Skeletal muscle tissue (tissue), 4 donors: ENCODE measurements around the gene SPIRE1. TPM values are rescaled to one million over a fixed set of nuclear protein-coding genes. Genes with fewer than 3 reads are reported as not detected.
"Not testable (repeated sequence)": the region's sequence is repeated elsewhere in the genome, so short reads cannot be mapped to it uniquely, and the experiment has no call there.

ENCODE experiments used
- H3K27ac ChIP-seq: one replicate; pipeline ENCODE4 v1.7.0; 2013; ENCODE audit warnings: mild to moderate bottlenecking, low read depth, low read length, inconsistent platforms
- H3K27me3 ChIP-seq, 3 donors: one replicate each; pipeline ENCODE4 v1.7.0; 2013; ENCODE audit warnings: low read length in 3 of 3; ENCODE audit not compliant: control insufficient read depth in 3 of 3, insufficient read depth in 3 of 3
- H3K36me3 ChIP-seq, 3 donors: one replicate each; pipeline ENCODE4 v1.7.0; 2013; ENCODE audit warnings: low read length in 3 of 3; ENCODE audit not compliant: control insufficient read depth in 3 of 3, insufficient read depth in 3 of 3
- H3K4me1 ChIP-seq, 3 donors: one replicate each; pipeline ENCODE4 v1.7.0; 2013; ENCODE audit warnings: low read length in 3 of 3, mild to moderate bottlenecking in 3 of 3; ENCODE audit not compliant: control insufficient read depth in 3 of 3, insufficient read depth in 3 of 3
- H3K4me3 ChIP-seq, 3 donors: one replicate each; pipeline ENCODE4 v1.7.0; 2013; ENCODE audit warnings: low read length in 3 of 3
- H3K9ac ChIP-seq, 3 donors: one replicate each; pipeline ENCODE4 v1.7.0; 2013; ENCODE audit warnings: low read length in 3 of 3, mild to moderate bottlenecking in 3 of 3, moderate library complexity in 2 of 3, low read depth in 1 of 3
- H3K9me3 ChIP-seq, 3 donors: one replicate each; pipeline ENCODE4 v1.7.0; 2013; ENCODE audit warnings: low read length in 3 of 3; ENCODE audit not compliant: control insufficient read depth in 3 of 3
- total RNA-seq: library from RNA; depleted of rRNA; stranded (reverse); fragments of >200 nt; gene quantifications from one replicate; pipeline ENCODE4 v1.2.3, GENCODE V29; 2014
- donor health status: Osteomylitis.

SPIRE1 gene
- total RNA-seq, 1 donor from 2014 or later: 15.1 TPM

DNA sequence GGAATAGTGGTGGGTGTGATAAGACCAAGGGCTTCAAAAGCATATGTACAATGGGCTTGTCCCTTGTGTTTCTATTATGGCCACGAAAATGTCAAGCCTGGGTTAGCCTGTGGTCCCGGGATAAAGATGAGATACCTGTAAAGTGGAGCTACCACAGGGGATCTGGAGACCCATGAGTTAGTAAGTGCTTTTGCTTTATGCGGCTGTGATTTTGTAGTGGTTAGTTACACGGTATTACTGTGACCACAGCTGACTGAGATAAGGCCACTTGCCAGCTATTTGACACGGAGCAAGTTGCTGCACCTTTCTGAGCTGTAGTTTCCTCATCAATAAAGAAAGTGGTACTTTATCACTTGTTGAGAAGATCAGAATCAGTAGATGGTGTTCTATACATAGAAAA lies 150.9 kb downstream of the SPIRE1 start:
- Histone ChIP-seq H3K27ac (no peak overlapping the region), H3K4me1 (no peaks in the 10 kb centered on the region), H3K36me3 (peaks cover 4 to 12% (median 10%) of the 10 kb centered on the region in 3 donors), H3K9me3 (no peaks in the 10 kb centered on the region), H3K27me3 (no peaks in the 10 kb centered on the region), H3K9ac (no peak overlapping the region), H3K4me3 (no peak overlapping the region)

DNA sequence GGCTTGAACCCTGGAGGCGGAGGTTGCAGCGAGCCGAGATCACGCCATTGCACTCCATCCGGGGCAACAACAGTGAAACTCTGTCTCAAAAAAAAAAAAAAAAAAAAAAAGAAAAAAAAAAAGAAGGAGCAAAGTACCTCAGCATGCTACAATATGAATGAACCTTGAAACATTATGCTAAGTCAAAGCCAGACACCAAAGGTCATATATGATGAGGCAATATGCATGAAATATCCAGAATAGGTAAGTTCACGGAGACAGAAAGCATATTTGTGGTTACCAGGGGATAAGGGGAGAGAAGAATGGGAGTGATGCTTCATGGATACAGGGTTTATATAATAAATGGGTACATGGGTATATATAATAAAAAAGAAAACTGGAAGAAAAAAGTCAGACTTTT lies 156.9 kb downstream of the SPIRE1 start:
- no peaks in the 10 kb centered on the region for H3K4me1 ChIP-seq
- H3K27ac ChIP-seq: no peak overlapping the region
- no peak overlapping the region for H3K9ac ChIP-seq
- no peaks in the 10 kb centered on the region for H3K9me3 ChIP-seq
- H3K4me3 ChIP-seq: no peak overlapping the region
- H3K36me3 ChIP-seq: peaks cover 2 to 8% (median 5%) of the 10 kb centered on the region in 3 donors
- no peaks in the 10 kb centered on the region for H3K27me3 ChIP-seq

DNA sequence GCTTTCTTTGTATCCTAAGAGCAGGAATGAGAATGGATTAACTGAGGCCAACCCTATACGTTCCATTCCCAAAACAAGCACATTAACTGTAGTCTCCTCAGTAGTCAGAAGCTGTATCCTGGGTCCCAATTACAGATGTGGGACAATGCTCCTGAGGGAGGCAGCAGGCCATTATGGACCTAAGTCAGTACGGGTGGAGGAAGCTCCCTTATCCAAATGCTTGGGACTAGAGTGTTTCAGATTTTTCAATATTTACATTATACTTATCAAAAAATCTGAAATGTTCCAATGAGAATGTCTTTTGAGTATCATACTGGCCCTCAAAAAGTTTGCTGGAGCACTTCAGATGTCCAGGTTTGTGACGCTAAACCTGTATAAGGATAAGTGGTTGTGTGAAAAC lies 160.1 kb downstream of the SPIRE1 start:
- Histone ChIP-seq H3K36me3 (peaks cover 1 to 6% (median 1%) of the 10 kb centered on the region in 3 donors), H3K4me1 (no peaks in the 10 kb centered on the region), H3K27ac (no peak overlapping the region), H3K9me3 (no peaks in the 10 kb centered on the region), H3K9ac (no peak overlapping the region), H3K27me3 (no peaks in the 10 kb centered on the region), H3K4me3 (no peak overlapping the region)

DNA sequence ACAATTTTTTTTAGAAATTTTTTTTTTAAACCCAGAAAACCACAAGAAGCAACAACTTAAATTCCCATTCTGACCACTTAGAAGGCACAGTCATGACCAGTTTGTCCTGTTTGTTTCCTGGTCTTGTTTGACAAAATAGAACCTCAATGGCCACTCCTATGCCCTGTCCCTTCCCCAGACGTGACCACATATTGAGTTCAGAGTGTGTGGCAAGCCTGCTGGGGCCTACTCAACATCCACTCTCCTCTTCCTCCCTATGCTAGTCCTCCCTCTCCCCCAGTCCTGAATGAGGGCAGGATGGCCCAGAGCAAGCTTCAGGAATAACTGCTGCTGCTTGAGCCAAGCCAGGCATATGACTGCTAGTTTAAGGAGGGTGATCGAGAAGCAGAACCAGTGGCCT lies 160.6 kb downstream of the SPIRE1 start:
- Histone ChIP-seq H3K9ac (no peak overlapping the region), H3K27me3 (no peaks in the 10 kb centered on the region), H3K9me3 (no peaks in the 10 kb centered on the region), H3K27ac (no peak overlapping the region), H3K4me3 (no peak overlapping the region), H3K36me3 (peaks cover 3 to 7% (median 4%) of the 10 kb centered on the region in 3 donors), H3K4me1 (no peaks in the 10 kb centered on the region)

DNA sequence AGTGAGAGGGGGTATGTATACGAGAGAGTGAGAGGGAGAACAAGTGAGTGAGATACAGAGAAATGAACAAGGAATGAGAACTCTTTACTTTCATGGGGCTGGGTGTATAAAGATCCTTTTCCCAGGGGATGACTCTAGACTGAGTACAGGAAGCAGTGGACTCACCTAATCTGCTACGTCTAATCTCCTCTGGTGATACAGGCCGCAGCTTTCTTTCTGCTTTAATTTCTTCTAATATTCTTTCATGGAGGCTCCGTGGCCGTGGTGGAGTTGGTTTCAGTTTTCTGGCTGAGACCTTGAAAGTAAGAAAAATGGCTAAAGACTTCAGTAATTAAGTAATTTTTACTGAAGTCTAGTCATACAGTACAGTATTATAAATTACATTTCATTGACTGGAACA lies 165.0 kb downstream of the SPIRE1 start:
- Histone ChIP-seq H3K36me3 (peaks cover 12 to 18% (median 14%) of the 10 kb centered on the region in 3 donors), H3K27ac (no peak overlapping the region), H3K4me3 (no peak overlapping the region), H3K9ac (no peak overlapping the region), H3K4me1 (no peaks in the 10 kb centered on the region), H3K9me3 (no peaks in the 10 kb centered on the region), H3K27me3 (no peaks in the 10 kb centered on the region)

DNA sequence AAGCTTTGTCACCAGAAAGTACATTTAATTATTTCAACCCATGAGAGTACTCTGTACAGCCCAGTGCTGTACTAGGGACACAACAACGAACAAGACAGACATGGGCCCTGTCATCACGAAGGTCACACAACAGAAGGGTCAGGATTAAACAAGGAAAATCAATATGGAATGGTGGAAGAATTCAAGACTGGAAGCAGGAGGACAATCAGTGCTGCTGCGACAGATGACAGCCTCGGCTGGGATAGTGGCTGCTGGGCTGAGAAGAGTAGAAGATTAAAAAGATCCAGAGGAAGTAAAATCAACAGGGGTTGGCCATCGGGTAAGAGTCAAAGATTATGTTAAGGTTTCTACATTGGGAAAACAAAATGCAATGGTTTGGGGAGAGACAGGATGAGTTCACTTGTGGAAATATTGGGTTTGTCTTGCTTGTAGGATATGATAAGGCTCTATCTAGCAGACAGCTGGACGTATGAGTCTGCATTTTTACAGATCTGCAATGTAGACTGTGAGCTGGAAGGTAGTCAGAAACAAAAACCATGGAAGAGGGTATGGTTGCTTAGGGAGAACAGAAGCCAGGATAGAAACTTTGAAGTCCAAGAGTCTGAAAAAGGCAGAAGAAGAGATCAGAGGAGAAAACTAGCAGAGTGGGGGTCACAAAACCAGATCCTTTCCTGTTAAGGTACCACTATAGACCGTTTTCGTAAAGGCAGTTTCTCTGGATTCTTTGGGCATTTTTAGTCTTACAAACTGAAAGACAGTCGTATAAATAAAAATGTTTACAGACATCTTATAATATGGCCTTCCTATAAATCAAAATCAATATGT lies 166.1 kb downstream of the SPIRE1 start:
- H3K4me3 ChIP-seq: no peak overlapping the region
- H3K36me3 ChIP-seq: peaks cover 12 to 18% (median 14%) of the 10 kb centered on the region in 3 donors
- H3K27ac ChIP-seq: no peak overlapping the region
- no peaks in the 10 kb centered on the region for H3K4me1 ChIP-seq
- H3K9ac ChIP-seq: no peak overlapping the region
- H3K9me3 ChIP-seq: no peaks in the 10 kb centered on the region
- H3K27me3 ChIP-seq: no peaks in the 10 kb centered on the region

DNA sequence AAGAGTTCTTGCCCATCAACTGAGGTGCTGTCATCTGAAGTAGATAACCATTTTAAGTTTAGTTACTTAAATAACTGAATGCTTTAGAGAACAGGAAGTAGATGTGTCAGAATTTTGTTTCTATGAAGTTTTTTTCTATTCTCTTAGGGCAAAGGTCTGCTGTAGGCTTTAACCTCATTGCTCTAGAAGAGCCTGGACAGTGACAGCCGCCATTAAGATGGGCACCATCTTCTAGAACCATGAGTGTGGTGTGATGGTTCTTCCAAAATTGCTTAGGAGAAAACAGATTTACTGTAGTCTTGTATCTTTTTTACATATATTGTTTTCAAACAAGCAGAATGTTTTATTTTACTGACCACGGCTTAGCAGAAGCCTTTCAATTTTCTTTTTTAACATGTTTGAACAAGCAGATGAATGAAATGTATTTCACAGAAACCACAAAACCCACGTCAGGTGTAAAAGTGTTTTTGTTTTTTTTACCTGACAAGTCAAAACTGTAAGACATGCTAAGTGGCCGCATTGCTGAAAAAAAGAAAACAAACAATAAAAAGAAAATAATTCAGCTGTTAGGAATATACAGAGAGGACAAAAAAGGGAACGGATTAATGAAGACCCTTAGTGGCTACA lies 172.3 kb downstream of the SPIRE1 start:
- Histone ChIP-seq H3K36me3 (peaks cover 0 to 2% (median 0%) of the 10 kb centered on the region in 3 donors), H3K9me3 (no peaks in the 10 kb centered on the region), H3K27me3 (no peaks in the 10 kb centered on the region), H3K27ac (no peak overlapping the region), H3K4me1 (no peaks in the 10 kb centered on the region), H3K4me3 (no peak overlapping the region), H3K9ac (no peak overlapping the region)

DNA sequence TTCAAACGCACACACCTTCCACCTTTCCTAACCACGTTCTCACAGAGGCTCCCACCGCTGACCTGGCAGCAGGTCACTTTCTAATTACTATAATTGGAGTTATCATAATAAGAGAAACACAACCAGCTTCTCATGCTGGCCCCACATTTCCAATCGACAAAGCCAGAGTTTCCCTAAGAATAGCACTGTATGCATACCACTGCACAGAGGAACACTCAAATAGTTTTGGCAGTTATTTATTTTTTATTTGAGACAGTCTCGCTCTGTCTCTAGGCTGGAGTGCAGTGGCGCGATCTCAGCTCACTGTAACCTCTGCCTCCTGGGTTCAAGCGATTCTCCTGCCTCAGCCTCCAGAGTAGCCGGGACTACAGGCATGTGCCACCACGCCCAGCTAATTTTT lies 176.0 kb downstream of the SPIRE1 start:
- not testable (repeated sequence) for H3K9me3 ChIP-seq, H3K27ac ChIP-seq
- H3K36me3 ChIP-seq: peaks cover 11 to 15% (median 11%) of the 10 kb centered on the region in 3 donors

DNA sequence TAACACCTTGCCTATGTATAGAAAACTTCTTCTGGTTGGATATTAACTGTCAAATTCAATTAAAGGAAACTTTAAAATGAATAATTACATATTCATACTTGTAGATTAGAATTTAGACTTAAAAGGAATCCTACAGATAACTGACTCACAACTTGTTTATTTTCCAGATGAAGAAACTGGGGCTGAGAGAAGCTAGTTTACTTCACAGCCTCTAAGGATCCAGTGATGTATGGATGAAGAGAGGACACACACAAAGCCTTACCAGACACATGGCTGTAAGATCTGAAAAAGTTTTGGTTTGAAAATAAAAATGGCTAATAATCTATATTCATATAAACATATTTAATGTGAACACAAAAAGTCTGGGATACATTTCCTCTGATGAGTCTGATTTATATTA lies 177.9 kb downstream of the SPIRE1 start:
- Histone ChIP-seq H3K9ac (no peak overlapping the region), H3K9me3 (no peaks in the 10 kb centered on the region), H3K27me3 (no peaks in the 10 kb centered on the region), H3K36me3 (peaks cover 11 to 16% (median 11%) of the 10 kb centered on the region in 3 donors), H3K4me3 (no peak overlapping the region), H3K4me1 (no peaks in the 10 kb centered on the region), H3K27ac (no peak overlapping the region)

More for the DNA sequence above, 176.0 kb downstream of the SPIRE1 start:
- H3K9ac ChIP-seq, H3K27me3 ChIP-seq, H3K4me1 ChIP-seq, H3K4me3 ChIP-seq: not testable (repeated sequence)

DNA sequence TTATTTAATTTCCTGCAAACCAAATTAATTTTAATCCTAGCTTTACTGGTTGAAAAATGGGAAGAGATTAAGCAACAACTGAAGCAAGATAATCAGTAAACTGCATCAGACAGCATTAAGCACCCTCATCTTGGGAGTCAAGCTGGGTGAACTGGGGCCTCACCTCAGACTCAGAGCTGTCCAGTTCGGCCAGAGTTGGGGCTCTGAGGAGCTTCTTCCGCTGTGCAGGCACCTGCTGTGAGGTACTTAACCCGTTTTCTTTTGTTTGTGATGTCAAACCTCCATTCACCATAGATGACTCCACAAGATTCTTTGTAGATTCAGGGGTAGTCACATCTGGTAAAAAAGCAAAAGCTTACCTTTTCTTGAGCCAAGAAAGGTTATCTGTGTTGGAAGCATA lies 178.4 kb downstream of the SPIRE1 start:
- H3K4me3 ChIP-seq: no peak overlapping the region
- H3K9me3 ChIP-seq: no peaks in the 10 kb centered on the region
- H3K27ac ChIP-seq: no peak overlapping the region
- H3K36me3 ChIP-seq: peaks cover 11 to 16% (median 11%) of the 10 kb centered on the region in 3 donors
- no peak overlapping the region for H3K9ac ChIP-seq
- no peaks in the 10 kb centered on the region for H3K27me3 ChIP-seq
- no peaks in the 10 kb centered on the region for H3K4me1 ChIP-seq
